ENCODE results near the gene MUC21. TPM values are rescaled to one million over a fixed set of nuclear protein-coding genes. Genes with fewer than 3 reads are reported as not detected.

MUC21 gene
- total RNA-seq, 1 experiment from 2014 or later, result not detected

- intact Hi-C loops (cut with micrococcal nuclease; ENCODE audit: unreplicated experiment), result no loop called here
- POLR2A ChIA-PET, result no interaction called here
- peaks cover 4% of the 10 kb centered on the region for H3K27me3 Mint-ChIP-seq (ENCODE audit: insufficient read depth, unreplicated experiment)
- TF ChIP-seq CTCF (IDR thresholded peaks at IDR 0.05; ENCODE audit: insufficient read depth in 1 of 2, low read depth in 1 of 2, low read length in 1 of 2, severe bottlenecking in 1 of 2, unreplicated experiment in 1 of 2), result no peak
- Histone ChIP-seq H3K4me3 (ENCODE audit: low read depth, low read length) (no peak overlapping the region), H3K9me3 (no peaks in the 10 kb centered on the region), H3K4me1 (peaks cover 6% of the 10 kb centered on the region; the same call in 1 of the 2 replicates), H3K27me3 (replicated peaks; ENCODE audit: control insufficient read depth, insufficient read depth, low read length) (no peaks in the 10 kb centered on the region), H3K36me3 (ENCODE audit: control insufficient read depth, insufficient read depth, low read length) (no peaks in the 10 kb centered on the region)
- BruUV-seq (replicated peaks), result no TSS peak
- H3K36me3 Mint-ChIP-seq (ENCODE audit: insufficient read depth, unreplicated experiment), result no peaks in the 10 kb centered on the region
- H3K4me1 Mint-ChIP-seq (ENCODE audit: low read depth, unreplicated experiment), result peaks cover 7% of the 10 kb centered on the region
- no peak for DNase-seq
- no peak overlapping the region for H3K27ac Mint-ChIP-seq (ENCODE audit: unreplicated experiment)
- no peaks in the 10 kb centered on the region for H3K9me3 Mint-ChIP-seq (ENCODE audit: unreplicated experiment)
- CTCF ChIA-PET, result no interaction called here
- H3K4me3 Mint-ChIP-seq (ENCODE audit: unreplicated experiment), result no peak overlapping the region
Measured at GRCh38 chr6:30979141-30979540, 4.4 kb upstream of the MUC21 start.

GRCh38 chr6:30979690-30980089 is 3.8 kb upstream of the MUC21 start:
- Mint-ChIP-seq H3K9me3 (ENCODE audit: unreplicated experiment) (no peaks in the 10 kb centered on the region), H3K36me3 (ENCODE audit: insufficient read depth, unreplicated experiment) (no peaks in the 10 kb centered on the region), H3K4me1 (ENCODE audit: low read depth, unreplicated experiment) (peaks cover 7% of the 10 kb centered on the region), H3K4me3 (ENCODE audit: unreplicated experiment) (no peak overlapping the region), H3K27ac (ENCODE audit: unreplicated experiment) (no peak overlapping the region), H3K27me3 (ENCODE audit: insufficient read depth, unreplicated experiment) (peaks cover 4% of the 10 kb centered on the region)
- Histone ChIP-seq H3K4me3 (ENCODE audit: low read depth, low read length) (no peak overlapping the region), H3K36me3 (ENCODE audit: control insufficient read depth, insufficient read depth, low read length) (no peaks in the 10 kb centered on the region), H3K27me3 (replicated peaks; ENCODE audit: control insufficient read depth, insufficient read depth, low read length) (no peaks in the 10 kb centered on the region), H3K4me1 (peaks cover 6% of the 10 kb centered on the region; the same call in 1 of the 2 replicates), H3K9me3 (no peaks in the 10 kb centered on the region)
- intact Hi-C loops (cut with micrococcal nuclease; ENCODE audit: unreplicated experiment), result no loop called here
- TF ChIP-seq CTCF (IDR thresholded peaks at IDR 0.05; ENCODE audit: insufficient read depth in 1 of 2, low read depth in 1 of 2, low read length in 1 of 2, severe bottlenecking in 1 of 2, unreplicated experiment in 1 of 2), result no peak
- ChIA-PET POLR2A (no interaction called here), CTCF (no interaction called here)
- DNase-seq, result no peak
- no TSS peak for BruUV-seq (replicated peaks)

- no peak overlapping the region; the same call in 1 of the 2 replicates for H3K4me3 ChIP-seq (ENCODE audit: low read depth, low read length)
- peaks cover 7% of the 10 kb centered on the region for H3K4me1 Mint-ChIP-seq (ENCODE audit: low read depth, unreplicated experiment)
- no peaks in the 10 kb centered on the region for H3K36me3 Mint-ChIP-seq (ENCODE audit: insufficient read depth, unreplicated experiment)
- no peaks in the 10 kb centered on the region for H3K36me3 ChIP-seq (ENCODE audit: control insufficient read depth, insufficient read depth, low read length)
- no peaks in the 10 kb centered on the region for H3K9me3 ChIP-seq
- H3K27me3 Mint-ChIP-seq (ENCODE audit: insufficient read depth, unreplicated experiment), result peaks cover 4% of the 10 kb centered on the region
- ChIA-PET CTCF (interaction anchor here (0.6 to 2.3 kb wide), 7 partner anchors 21 to 105 kb away, joined by 3 to 10 read pairs (median 4); no protein-coding TSS in a partner anchor), POLR2A (no interaction called here)
- TF ChIP-seq CTCF (IDR thresholded peaks at IDR 0.05; ENCODE audit: insufficient read depth in 1 of 2, low read depth in 1 of 2, low read length in 1 of 2, severe bottlenecking in 1 of 2, unreplicated experiment in 1 of 2), result peak; percentile 39 to 48
- H3K9me3 Mint-ChIP-seq (ENCODE audit: unreplicated experiment), result no peaks in the 10 kb centered on the region
- H3K4me1 ChIP-seq, result peaks cover 6% of the 10 kb centered on the region; the same call in 1 of the 2 replicates
- intact Hi-C loops (cut with micrococcal nuclease; ENCODE audit: unreplicated experiment), result no loop called here
- no peaks in the 10 kb centered on the region for H3K27me3 ChIP-seq (replicated peaks; ENCODE audit: control insufficient read depth, insufficient read depth, low read length)
- no TSS peak for BruUV-seq (replicated peaks)
- DNase-seq, result peak; percentile 55 to 62
- H3K4me3 Mint-ChIP-seq (ENCODE audit: unreplicated experiment), result peak overlapping the region; percentile 59
- H3K27ac Mint-ChIP-seq (ENCODE audit: unreplicated experiment), result no peak overlapping the region
Measured at GRCh38 chr6:30981942-30982772, 1.4 kb upstream of the MUC21 start.

Data from Caco-2 (cell line).